MM.1S (cell line): ENCODE data around the gene BMPER.
A peak's percentile ranks its signal among the peaks of the same experiment; 100 is the strongest.

Experiments used
- DNase-seq: peaks from one replicate; pipeline ENCODE4 v3.0.0-alpha.2; 2015
- H2AFZ ChIP-seq: fragments of 300-600 bp; sonication (generic); 2 replicates; pipeline ENCODE4 v1.6.0; 2016; ENCODE audit warnings: antibody characterized with exemption, low read length
- H3F3A ChIP-seq: fragments of 300-600 bp; sonication (generic); 2 replicates; pipeline ENCODE4 v1.6.1; 2016; ENCODE audit warnings: mild to moderate bottlenecking, antibody characterized with exemption, low read length, moderate library complexity, mixed read lengths; ENCODE audit not compliant: insufficient read depth
- H3K27ac ChIP-seq: fragments of 300-600 bp; sonication (generic); 2 replicates; pipeline ENCODE4 v1.5.1; 2016; ENCODE audit warnings: mild to moderate bottlenecking, low read length
- H3K27me3 ChIP-seq: fragments of 300-600 bp; sonication (generic); replicated peaks from 2 replicates; pipeline ENCODE4 v1.6.0; 2016; ENCODE audit warnings: low read length; ENCODE audit not compliant: insufficient read depth
- H3K36me3 ChIP-seq: fragments of 300-600 bp; sonication (generic); replicated peaks from 2 replicates; pipeline ENCODE4 v1.6.1; 2016; ENCODE audit warnings: mild to moderate bottlenecking, low read length, mixed read lengths; ENCODE audit not compliant: insufficient read depth
- H3K4me1 ChIP-seq: fragments of 300-600 bp; sonication (generic); 2 replicates; pipeline ENCODE4 v1.6.1; 2016; ENCODE audit warnings: low read length, mixed read lengths
- H3K4me2 ChIP-seq: fragments of 300-600 bp; sonication (generic); 2 replicates; pipeline ENCODE4 v1.6.0; 2016; ENCODE audit warnings: low read depth, low read length
- H3K4me3 ChIP-seq: fragments of 300-600 bp; sonication (generic); 2 replicates; pipeline ENCODE4 v1.5.1; 2016; ENCODE audit warnings: low read length, mixed read lengths
- H3K79me2 ChIP-seq: fragments of 300-600 bp; sonication (generic); 2 replicates; pipeline ENCODE4 v1.6.1; 2016; ENCODE audit warnings: mixed run types, low read length, mixed read lengths
- H3K9ac ChIP-seq: fragments of 300-600 bp; sonication (generic); 2 replicates; pipeline ENCODE4 v1.6.1; 2016; ENCODE audit warnings: low read length, mixed read lengths
- H3K9me2 ChIP-seq: fragments of 300-600 bp; sonication (generic); replicated peaks from 2 replicates; pipeline ENCODE4 v1.6.1; 2016; ENCODE audit warnings: mild to moderate bottlenecking, low read length, mixed read lengths; ENCODE audit not compliant: insufficient read depth
- H3K9me3 ChIP-seq: fragments of 300-600 bp; sonication (generic); replicated peaks from 2 replicates; pipeline ENCODE4 v1.6.1; 2016; ENCODE audit warnings: mild to moderate bottlenecking, low read length, mixed read lengths; ENCODE audit not compliant: insufficient read depth
- H4K20me1 ChIP-seq: fragments of 300-600 bp; sonication (generic); 2 replicates; pipeline ENCODE4 v1.6.1; 2016; ENCODE audit warnings: mild to moderate bottlenecking, low read length, moderate library complexity, mixed read lengths; ENCODE audit not compliant: insufficient read depth
- CTCF ChIP-seq: fragments of 300-600 bp; sonication (generic); IDR thresholded peaks from 2 replicates; pipeline ENCODE4 v1.5.1; 2016; ENCODE audit warnings: antibody characterized with exemption, low read length, mixed read lengths
- EZH2 ChIP-seq: fragments of 300-600 bp; sonication (generic); optimal IDR thresholded peaks from 2 replicates; pipeline ENCODE3; 2017; ENCODE audit warnings: low read depth, mild to moderate bottlenecking, antibody characterized with exemption, low read length, mixed read lengths
- EZH2phosphoT487 ChIP-seq: fragments of 300-600 bp; sonication (generic); IDR thresholded peaks from 2 replicates; pipeline ENCODE4 v1.6.1; 2018; ENCODE audit warnings: antibody characterized with exemption, low read length

The BMPER gene

DNA sequence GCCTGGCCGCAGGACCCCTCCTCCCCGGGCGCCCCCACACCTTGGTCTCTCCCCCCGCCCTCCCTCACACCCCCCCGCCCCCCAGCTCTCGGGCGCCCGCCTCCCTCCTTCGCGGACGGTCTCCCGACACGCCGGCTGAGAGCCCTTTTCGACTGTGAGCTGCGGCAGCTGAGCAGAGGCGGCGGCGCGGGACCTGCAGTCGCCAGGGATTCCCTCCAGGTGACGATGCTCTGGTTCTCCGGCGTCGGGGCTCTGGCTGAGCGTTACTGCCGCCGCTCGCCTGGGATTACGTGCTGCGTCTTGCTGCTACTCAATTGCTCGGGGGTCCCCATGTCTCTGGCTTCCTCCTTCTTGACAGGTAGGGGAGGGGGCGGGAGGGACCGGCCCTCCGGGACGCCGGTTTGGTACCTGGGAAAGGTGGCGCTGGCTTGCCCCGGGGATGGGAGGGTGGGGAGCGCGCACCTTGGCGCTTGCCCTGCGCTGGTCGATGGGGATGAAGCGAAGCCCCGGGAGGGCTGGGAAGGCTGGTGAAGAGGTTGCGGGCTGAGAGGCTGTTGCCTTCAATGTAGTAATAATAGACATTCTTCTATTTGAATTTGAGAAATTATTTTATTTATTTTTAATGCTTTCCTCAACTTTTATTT lies at the start of gene BMPER:
Gene BMPER, plus strand, starts transcription at position 151 of the 644 bp plus-strand sequence. Its CDS starts 75 bp downstream, at position 226.
- TF ChIP-seq EZH2phosphoT487 (no peak), CTCF (no peak), EZH2 (no peak)
- Histone ChIP-seq H2AFZ (peak within 1 kb of the TSS; percentile 79), H3K4me1 (0 out of 2 replicates have a peak, but pooled peaks cover 3% of the 10 kb centered on the region), H3K4me3 (peak within 1 kb of the TSS; percentile 79), H3K9me2 (no peaks in the 10 kb centered on the region), H3K79me2 (no peaks in the 10 kb centered on the region), H3K27me3 (0 out of 2 replicates have a peak, but pooled peaks cover 6% of the 10 kb centered on the region), H3K36me3 (no peaks in the 10 kb centered on the region), H3F3A (no peaks in the 10 kb centered on the region), H3K9me3 (no peaks in the 10 kb centered on the region), H3K4me2 (peak within 1 kb of the TSS; percentile 95), H3K9ac (peak within 1 kb of the TSS; percentile 30; the same call in 1 of the 2 replicates), H3K27ac (no peak within 1 kb of the TSS), H4K20me1 (no peaks in the 10 kb centered on the region)
- peak; percentile 48 for DNase-seq

GRCh38 chr7:33861947-33862346 lies 43.4 kb upstream of the BMPER start:
- Histone ChIP-seq H3K4me1 (no peaks in the 10 kb centered on the region), H3K27ac (no peak overlapping the region), H3F3A (no peaks in the 10 kb centered on the region), H3K79me2 (no peaks in the 10 kb centered on the region), H3K27me3 (no peaks in the 10 kb centered on the region), H3K9me2 (no peaks in the 10 kb centered on the region), H4K20me1 (no peaks in the 10 kb centered on the region), H2AFZ (no peak overlapping the region), H3K9ac (no peak overlapping the region), H3K4me3 (no peak overlapping the region), H3K4me2 (no peak overlapping the region), H3K9me3 (no peaks in the 10 kb centered on the region), H3K36me3 (no peaks in the 10 kb centered on the region)
- DNase-seq = no peak
- TF ChIP-seq EZH2phosphoT487 = no peak
- TF ChIP-seq CTCF = no peak
- TF ChIP-seq EZH2 = no peak

- H3K9ac ChIP-seq = no peak overlapping the region
- H3K79me2 ChIP-seq = no peaks in the 10 kb centered on the region
- no peak for TF ChIP-seq CTCF
- no peak for TF ChIP-seq EZH2phosphoT487
- TF ChIP-seq EZH2 = no peak
- H3K36me3 ChIP-seq = no peaks in the 10 kb centered on the region
- H3K27ac ChIP-seq = no peak overlapping the region
- DNase-seq = no peak
- H3K4me1 ChIP-seq = no peaks in the 10 kb centered on the region
- no peak overlapping the region for H3K4me3 ChIP-seq
- no peak overlapping the region for H3K4me2 ChIP-seq
- no peaks in the 10 kb centered on the region for H3K27me3 ChIP-seq
- no peaks in the 10 kb centered on the region for H3K9me3 ChIP-seq
- no peaks in the 10 kb centered on the region for H3K9me2 ChIP-seq
- no peaks in the 10 kb centered on the region for H3F3A ChIP-seq
- H4K20me1 ChIP-seq = no peaks in the 10 kb centered on the region
- H2AFZ ChIP-seq = no peak overlapping the region
Observed at GRCh38 chr7:33862946-33863814, 42.2 kb upstream of the BMPER start.
